HG03439 (cell line): ENCODE results near the gene SDR39U1.

Experiments used
- ATAC-seq: cut with Tn5 transposase; IDR thresholded peaks from one replicate; pipeline ENCODE4 v1.9.1; 2021; ENCODE audit warnings: mild to moderate bottlenecking, moderate library complexity; ENCODE audit not compliant: unreplicated experiment

Gene SDR39U1

GRCh38 chr14:24443053-24443665 is 583 bp upstream of the SDR39U1 start:
- no peak for ATAC-seq

DNA sequence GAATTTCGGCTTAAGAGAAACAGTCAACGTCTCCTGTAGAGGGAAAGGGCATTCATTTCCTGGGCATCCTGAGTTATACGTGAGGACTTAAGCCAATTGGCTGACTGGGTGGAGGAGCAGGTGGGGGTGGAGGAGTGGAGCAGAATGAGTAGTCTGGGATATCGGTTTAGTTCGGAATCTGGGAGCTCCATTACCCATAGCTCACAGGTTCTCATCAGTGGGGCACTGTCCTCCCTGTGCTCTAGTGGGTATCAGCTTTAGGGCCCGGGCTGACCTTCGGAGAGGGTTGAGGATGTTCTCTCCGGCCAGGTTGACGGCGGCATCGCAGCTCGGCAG is 704 bp downstream of the SDR39U1 start:
- no peak for ATAC-seq

DNA sequence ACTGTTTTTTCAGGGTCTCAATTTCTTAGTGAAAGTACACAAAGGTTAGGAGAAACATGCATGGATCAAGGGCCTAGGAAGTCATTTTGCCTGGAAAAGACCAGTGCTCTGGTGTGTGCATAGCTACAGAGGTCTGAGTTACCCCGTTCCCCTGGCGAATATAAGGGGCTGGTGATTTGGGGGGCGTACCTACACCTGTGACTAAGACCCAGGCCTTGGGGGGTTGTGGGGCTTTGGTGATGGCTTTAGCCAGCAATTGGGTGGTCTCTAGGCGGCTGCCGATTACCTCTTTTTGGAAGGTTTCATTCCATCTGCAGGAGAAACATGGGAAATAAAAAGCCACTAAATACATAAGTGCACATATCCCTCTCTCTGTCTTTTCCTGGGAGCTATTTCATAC is 1.1 kb downstream of the SDR39U1 start:
- ATAC-seq, result no peak

DNA sequence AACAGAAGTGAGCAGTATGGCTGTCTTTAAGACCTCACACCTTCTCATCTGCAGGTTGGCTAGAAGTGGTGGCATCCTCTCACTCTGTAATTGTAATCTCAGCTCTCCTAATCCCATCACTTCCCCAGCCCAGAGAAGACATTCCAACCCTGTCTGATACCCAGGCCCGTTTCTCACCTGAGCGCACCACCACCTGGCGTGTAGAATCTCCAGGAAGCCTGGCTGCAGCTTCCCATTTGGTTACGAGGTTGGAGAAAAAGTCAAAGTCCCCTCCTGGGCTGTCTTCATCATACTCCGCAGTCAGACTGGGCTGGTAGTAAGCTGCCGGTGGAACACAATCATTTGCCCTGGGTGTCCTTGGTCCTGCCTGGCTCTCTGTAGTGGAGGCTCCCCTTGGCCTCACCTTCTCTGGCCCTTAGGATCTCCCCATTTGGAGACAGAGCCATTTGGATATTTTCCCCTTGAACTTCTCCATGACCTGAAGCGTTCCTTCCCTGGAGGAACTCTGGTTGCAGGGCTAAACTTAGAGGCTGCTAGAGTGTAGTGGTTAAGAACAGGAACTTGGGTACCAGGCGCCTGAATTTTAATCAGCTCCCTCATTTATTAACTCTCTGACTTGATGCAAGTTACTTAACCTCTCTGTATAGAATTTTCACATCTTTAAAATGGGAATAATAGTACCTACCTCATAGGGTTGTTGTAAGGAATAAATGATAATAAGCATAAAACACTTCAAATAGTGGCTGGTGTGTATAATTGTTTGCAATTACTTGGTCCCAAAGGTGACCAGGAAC is 1.8 kb downstream of the SDR39U1 start:
- ATAC-seq, result no peak

DNA sequence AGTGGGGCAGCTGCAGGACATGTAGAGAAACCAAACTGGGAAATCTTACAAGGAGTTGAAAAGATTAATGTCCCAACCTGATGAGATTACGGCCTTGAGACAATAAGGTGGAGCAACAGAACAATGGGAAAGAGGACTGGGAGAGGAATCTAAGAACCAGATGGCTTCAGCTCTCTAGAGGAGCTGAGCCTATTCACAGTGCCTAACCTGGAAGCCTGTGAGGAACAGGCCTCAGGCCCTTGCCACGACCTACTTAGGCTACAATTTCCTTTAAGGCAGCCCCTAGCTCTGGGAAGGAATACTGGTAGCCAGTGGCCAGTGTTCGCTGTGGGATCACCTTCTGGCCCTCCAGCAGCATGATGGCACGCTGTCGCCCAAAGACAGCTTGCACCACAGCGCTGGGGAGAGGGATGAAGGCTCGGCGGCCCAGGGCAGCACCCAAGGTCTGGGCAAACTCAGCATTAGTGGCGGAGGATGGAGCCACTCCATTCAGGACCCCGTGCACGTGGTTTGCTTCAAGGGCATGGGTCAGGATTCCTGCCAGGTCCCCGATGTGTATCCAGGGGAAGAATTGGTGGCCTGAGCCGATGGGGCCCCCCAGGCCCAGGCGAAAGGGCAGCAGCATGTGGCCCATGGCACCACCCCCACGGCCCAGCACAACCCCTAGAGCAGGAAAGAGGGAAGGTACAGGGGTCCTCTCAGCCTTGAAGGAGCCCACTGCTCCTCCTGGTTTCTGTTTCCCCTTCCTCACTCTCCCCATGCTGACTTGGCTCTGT is 2.6 kb downstream of the SDR39U1 start:
- no peak for ATAC-seq

DNA sequence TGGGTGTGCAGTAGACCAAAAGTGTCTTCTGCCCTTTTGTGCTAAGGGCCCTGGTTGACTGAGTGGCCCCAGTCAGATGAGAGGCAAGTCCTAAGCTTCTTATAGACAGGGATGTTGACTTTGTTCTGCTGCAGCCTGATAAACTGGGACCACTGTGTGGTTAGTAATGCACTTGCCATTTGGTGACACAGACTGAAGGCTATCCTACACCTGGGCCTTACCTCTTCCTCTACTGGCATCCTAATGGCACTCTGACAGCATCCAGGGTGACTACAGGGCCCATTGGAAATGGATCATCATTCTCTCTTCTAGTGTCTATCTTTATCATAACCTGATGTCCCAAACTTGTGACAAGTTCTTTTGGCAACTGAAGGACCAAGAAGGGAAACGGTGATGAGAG is 3.3 kb downstream of the SDR39U1 start:
- ATAC-seq, result no peak

- no peak for ATAC-seq
Measured at GRCh38 chr14:24438223-24439097, 4.1 kb downstream of the SDR39U1 start.

DNA sequence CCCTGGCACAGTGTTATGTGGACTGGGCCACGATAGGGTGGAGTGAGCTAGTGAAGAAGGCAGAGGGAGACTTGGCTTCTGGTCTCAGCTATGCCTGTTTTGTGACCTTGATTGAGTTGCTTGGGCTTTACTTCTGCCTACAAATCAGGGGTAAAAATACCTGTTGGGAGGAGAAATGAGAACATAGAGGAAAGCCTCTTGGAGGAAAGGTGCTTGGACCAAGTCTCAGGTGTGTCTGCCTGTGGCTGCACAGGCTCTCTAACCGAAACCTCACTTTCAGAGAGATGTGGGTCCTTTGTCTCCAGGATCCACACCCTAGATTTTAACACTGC is 4.9 kb downstream of the SDR39U1 start:
- ATAC-seq, result no peak

DNA sequence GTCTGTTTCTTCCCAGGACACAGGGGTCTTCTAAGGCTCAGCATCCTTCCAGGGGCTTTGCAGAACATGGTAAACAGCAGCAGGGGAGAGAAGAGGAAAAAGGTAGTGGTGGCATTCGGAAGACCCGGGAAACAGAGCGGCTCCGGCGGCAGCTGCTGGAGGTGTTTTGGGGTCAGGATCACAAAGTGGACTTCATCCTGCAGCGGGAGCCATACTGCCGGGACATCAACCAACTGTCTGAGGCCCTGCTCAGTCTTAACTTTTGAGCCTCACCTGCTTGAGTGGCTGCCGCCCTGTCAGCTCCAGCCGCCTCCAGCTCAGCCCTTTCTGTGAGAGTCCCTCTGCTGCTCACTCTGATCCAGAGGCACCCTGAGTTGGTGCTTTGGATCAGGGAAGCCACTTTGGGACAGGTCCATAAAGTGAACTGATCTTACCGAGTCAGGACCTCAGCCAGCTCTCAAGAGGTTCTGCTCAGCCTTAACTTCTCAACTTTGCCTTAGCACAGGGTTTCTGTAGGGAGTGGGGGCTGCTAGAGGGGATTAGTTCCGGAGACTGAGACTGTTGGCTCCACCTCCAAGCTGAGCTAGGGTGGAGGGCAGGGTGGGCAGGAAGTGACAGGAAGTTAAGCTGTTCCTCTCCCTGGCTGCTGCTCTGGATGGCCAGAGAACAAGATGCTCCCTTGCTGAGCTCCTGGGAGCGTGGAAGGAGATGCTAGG is 5.4 kb downstream of the SDR39U1 start:
- ATAC-seq, result no peak

- ATAC-seq, result no peak
Measured at GRCh38 chr14:24436355-24437019, 6.1 kb downstream of the SDR39U1 start.

GRCh38 chr14:24435998-24436354 is 6.6 kb downstream of the SDR39U1 start:
- ATAC-seq, result no peak

DNA sequence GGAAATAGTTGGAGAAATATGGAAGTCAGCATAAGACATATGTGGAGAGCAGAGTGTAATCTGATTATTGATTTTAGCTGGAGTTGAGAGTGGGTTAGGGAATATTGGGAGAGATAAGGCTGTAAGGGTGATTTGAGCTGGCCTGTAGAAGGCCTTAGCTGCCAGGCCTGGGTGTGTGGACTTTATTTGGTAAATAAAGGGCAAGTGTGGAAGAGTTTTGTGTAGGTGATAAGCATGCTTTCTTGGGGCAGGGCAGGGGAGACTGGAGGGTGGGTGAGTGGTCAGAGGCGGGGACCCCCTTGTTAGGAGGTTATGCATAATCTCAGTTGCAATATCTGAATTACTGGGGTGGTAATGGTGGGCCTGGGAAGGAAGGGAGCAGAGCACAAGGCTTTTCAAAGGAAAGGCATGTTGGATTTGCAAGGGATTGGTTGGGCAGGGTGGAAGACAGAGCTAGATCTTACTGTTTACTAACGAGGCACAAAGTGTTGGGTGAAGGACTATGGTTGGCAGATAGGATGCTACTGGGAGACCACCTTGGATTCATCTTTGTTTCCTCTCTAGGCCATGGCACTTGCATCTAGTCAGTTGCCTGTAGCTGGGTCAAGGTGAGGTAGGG is 7.3 kb downstream of the SDR39U1 start:
- ATAC-seq, result no peak

- ATAC-seq, result no peak
Measured at GRCh38 chr14:24434676-24435075, 7.9 kb downstream of the SDR39U1 start.

DNA sequence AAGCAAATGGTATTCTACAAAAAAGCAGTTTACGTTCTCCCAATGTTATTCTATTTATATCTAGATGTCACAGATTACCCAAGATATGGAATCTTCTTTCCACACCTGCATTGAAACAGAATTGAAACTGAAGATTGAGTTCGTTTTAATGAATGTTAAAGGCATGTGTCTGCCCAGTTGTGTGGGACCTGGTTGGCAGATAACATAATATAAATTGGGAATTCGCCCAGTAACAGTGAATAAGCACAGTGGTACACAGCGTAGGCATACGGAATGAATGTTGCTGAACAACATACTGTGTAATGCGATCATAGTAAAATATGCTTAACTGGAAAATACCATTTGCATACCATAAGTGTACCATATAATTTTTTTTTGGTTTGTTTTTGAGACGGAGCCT is 8.5 kb downstream of the SDR39U1 start:
- no peak for ATAC-seq

GRCh38 chr14:24432259-24433131 is 10.1 kb downstream of the SDR39U1 start:
- ATAC-seq, result no peak

DNA sequence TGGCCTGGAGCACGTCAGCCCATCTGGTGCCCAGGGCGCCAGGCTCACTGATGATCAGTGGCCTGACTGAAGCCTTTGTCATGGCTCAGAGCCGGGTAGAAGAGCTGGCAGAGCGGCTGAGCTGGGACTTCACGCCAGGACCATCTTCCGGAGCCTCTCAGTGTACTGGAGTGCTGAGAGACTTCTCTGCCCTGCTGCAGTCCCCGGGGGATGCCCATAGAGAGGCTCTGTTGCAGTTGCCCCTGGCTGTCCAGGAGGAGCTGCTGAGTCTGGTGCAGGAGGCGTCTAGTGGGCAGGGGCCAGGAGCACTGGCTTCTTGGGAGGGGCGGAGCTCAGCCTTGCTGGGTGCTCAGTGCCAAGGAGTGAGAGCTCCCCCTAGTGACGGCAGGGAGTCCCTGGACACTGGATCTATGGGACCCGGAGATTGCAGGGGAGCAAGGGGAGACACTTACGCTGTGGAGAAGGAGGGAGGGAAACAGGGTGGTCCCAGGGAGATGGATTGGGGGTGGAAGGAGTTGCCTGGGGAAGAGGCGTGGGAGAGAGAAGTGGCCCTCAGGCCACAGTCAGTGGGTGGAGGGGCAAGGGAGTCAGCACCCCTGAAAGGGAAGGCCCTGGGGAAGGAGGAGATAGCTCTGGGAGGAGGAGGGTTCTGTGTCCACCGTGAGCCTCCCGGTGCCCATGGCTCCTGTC is 10.9 kb downstream of the SDR39U1 start:
- peak; percentile 49 for ATAC-seq

DNA sequence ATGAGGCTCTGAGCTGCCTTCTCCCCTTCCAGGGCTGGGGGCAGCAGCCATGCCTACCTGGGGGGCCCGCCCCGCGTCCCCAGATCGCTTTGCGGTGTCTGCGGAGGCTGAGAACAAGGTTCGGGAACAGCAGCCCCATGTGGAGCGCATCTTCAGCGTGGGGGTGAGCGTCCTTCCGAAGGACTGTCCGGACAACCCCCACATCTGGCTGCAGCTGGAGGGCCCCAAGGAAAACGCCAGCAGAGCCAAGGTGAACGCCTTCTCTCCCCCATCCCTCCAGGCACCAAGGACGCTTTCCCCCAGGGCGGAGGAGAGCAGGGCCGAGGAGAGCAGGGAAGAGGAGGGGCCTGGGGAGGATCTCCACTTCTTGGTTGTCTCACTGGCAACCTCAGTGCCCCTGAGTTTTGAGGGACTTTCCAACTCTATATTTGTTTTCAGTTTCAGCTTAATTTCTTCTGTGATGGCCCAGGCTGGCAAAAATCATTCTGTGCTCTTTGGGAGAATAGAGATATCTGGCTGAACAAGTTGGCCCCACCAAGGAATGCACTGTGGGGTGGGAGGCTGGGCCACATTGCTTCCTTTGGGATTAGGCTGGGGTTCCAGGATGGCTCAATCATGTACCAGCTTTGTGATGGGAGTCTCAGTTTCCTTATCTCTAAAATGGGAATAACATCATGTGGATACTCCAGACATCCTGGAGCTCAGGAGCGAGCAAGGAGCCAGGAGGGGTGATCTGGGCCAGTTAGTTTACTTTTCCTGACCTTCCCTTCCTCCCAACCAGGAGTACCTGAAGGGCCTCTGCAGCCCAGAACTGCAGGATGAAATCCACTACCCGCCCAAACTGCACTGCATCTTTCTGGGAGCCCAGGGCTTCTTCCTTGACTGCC is 11.7 kb downstream of the SDR39U1 start:
- ATAC-seq, result peak; percentile 33
